ENCODE results near the gene RANBP1.

The RANBP1 gene

DNA sequence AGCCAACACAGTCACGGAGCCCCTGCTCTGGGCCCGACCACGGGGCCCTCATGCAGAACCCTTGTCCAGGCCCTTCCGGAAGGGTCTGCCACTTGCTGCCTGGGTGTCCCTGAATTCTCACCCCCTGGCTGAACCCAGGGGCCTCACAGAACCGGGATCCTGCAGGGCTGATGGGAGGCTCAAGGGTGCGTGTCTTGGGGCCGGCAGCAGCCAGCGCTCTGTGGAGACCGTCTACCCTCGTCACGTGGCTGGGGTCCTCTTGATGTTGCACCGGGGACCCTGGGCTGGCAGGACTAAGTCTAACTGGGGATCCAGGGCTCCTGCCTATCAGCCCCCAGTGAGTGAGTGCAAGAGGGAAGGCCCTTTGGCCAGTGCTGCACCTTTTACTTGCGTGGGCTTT lies 54.3 kb downstream of the RANBP1 start:
- TF ChIP-seq, protein P1, sequence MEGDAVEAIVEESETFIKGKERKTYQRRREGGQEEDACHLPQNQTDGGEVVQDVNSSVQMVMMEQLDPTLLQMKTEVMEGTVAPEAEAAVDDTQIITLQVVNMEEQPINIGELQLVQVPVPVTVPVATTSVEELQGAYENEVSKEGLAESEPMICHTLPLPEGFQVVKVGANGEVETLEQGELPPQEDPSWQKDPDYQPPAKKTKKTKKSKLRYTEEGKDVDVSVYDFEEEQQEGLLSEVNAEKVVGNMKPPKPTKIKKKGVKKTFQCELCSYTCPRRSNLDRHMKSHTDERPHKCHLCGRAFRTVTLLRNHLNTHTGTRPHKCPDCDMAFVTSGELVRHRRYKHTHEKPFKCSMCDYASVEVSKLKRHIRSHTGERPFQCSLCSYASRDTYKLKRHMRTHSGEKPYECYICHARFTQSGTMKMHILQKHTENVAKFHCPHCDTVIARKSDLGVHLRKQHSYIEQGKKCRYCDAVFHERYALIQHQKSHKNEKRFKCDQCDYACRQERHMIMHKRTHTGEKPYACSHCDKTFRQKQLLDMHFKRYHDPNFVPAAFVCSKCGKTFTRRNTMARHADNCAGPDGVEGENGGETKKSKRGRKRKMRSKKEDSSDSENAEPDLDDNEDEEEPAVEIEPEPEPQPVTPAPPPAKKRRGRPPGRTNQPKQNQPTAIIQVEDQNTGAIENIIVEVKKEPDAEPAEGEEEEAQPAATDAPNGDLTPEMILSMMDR (IDR thresholded peaks at IDR 0.05; ENCODE audit: borderline replicate concordance, control extremely low read depth, extremely low read depth, insufficient read depth, missing control alignments), result no peak
- in situ Hi-C loops (cut with MboI; ENCODE audit: low sequenced_read_pairs, unreplicated experiment), result no loop called here
- DNase-seq (ENCODE audit: low spot score), result no peak

DNA sequence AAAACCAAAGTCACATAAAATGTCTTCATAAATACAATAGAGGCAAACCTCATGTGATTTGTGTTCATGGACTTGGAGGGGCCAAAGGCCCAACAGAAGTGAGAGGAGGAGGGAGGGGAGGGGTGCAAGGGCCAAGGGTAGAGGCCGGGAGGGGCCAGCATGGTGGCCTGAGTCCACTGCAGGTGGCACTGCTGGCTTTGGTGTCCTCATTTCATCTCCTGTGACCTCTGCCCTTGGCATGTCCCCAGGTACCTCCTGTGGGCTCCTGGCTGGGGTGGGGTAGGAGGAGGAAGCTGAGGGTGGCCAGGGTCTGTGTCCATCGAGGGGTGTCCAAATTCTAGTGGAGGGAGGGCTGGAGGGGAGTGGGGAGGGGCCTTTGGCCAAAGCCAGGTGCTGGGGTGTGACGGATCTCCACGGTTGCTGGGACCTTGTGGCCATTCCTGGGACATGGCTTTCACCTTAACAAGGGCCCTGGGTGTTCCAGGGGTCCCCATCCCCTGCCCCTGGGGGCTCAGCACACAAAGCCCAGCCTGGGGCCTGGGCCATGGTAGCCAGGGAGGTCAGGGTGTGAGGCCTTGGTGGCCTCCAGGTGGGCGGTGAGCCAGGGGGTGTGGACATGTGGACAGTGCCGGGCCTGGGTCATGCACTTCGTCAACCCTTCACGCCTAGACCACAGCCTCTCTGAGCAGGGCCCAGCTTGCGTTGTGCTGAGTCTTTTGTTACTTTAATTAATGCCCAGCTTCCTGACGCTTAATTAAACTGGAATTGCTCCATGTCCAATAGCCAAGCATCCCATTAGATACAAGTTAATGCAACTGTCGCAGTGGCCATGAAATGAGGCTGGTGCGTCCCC lies 55.6 kb downstream of the RANBP1 start:
- TF ChIP-seq, protein P1 (IDR thresholded peaks at IDR 0.05; ENCODE audit: borderline replicate concordance, control extremely low read depth, extremely low read depth, insufficient read depth, missing control alignments), result no peak
- DNase-seq (ENCODE audit: low spot score), result no peak
- in situ Hi-C loops (cut with MboI; ENCODE audit: low sequenced_read_pairs, unreplicated experiment), result no loop called here

DNA sequence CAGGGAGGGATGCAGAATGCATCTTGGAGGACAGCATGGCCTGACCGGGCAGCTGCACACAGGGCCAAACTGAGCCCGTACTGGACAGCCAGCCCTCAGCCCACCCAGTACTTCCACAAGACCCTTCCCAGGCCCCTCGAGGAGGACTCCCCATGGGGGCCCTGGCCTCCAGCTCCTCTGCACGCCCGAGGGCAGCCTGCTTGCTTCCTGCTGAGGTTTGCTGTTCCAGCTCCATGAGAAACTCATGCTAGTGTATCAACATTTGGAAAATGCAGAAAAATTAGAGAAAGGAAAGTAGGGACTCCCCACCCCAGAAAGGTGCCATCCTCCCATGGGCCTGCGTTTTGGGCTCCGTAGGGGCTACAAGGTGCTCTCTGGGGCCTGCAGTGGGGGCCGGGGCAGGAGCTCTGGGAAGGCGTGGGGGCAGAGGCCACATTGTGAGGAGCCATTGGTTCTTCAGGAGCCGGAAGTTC lies 56.3 kb downstream of the RANBP1 start:
- in situ Hi-C loops (cut with MboI; ENCODE audit: low sequenced_read_pairs, unreplicated experiment), result no loop called here
- TF ChIP-seq, protein P1 (IDR thresholded peaks at IDR 0.05; ENCODE audit: borderline replicate concordance, control extremely low read depth, extremely low read depth, insufficient read depth, missing control alignments), result no peak
- DNase-seq (ENCODE audit: low spot score), result no peak

DNA sequence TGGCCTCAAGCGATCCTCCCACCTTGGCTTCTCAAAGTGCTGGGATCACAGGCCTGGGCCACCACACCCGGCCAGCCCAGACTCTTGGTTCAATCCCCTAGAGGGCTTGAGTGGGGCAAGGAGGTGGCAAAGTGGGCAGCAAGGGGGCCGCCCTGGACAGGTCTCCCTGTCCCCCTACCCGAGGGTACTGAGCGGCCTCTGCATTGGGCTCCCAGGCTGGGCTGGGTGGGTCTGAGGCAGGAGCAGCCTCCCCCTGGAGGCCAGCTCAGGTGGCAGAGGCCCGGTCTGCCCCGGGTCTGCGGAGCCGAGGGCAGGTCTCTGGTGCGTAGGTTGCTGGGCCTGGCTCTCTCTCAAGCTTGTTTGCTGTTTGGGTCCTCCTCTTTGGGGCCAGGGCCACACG lies 57.3 kb downstream of the RANBP1 start:
- TF ChIP-seq, protein P1 (IDR thresholded peaks at IDR 0.05; ENCODE audit: borderline replicate concordance, control extremely low read depth, extremely low read depth, insufficient read depth, missing control alignments), result no peak
- no peak for DNase-seq (ENCODE audit: low spot score)
- in situ Hi-C loops (cut with MboI; ENCODE audit: low sequenced_read_pairs, unreplicated experiment), result no loop called here

- TF ChIP-seq, protein P1 (IDR thresholded peaks at IDR 0.05; ENCODE audit: borderline replicate concordance, control extremely low read depth, extremely low read depth, insufficient read depth, missing control alignments), result no peak
- in situ Hi-C loops (cut with MboI; ENCODE audit: low sequenced_read_pairs, unreplicated experiment), result no loop called here
- DNase-seq (ENCODE audit: low spot score), result no peak
Observed at GRCh38 chr22:20173772-20174171, 57.9 kb downstream of the RANBP1 start.

DNA sequence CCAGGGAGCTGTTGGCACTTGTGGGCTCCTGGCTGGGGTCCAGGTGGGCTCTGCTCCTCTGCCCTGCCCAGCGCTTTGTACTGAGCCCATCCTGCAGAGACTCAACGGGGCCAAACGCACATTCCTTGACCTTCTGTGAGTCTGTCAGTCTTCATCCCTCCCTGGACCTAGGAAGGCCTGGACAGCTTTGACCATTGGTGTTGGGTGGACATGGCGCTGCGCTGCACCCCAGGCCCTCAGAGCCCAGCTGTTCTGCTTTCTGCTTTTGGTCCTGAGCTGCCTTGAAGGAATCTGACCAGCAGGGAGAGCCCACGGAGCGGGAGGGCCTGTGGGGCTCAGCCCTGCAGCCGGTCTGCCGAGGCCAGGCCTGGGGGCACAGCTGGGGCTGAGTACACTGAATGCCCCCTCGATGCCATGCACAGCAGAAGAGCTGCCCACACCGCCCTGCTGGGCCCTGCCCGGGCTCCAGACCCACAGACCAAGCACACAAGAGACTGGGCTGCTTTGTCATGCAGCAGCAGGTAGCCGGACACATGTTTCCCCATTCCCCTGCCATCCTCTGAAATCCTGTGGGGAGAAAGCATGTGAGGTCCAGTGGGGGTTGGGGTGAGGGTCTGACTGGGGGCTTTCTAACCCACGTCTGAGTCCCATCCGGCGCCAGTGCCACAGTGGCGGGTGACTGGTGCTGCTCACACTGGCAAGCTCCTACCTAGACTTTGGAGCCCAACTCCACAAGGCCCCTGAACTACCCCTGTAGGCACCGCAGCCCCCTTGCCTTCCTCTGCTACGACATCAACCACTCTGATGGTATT lies 59.1 kb downstream of the RANBP1 start:
- in situ Hi-C loops (cut with MboI; ENCODE audit: low sequenced_read_pairs, unreplicated experiment), result no loop called here
- TF ChIP-seq, protein P1 (IDR thresholded peaks at IDR 0.05; ENCODE audit: borderline replicate concordance, control extremely low read depth, extremely low read depth, insufficient read depth, missing control alignments), result no peak
- no peak for DNase-seq (ENCODE audit: low spot score)

Data from GM13976 (cell line).